Measurements from ENCODE around the gene RASSF1.

Gene RASSF1

DNA sequence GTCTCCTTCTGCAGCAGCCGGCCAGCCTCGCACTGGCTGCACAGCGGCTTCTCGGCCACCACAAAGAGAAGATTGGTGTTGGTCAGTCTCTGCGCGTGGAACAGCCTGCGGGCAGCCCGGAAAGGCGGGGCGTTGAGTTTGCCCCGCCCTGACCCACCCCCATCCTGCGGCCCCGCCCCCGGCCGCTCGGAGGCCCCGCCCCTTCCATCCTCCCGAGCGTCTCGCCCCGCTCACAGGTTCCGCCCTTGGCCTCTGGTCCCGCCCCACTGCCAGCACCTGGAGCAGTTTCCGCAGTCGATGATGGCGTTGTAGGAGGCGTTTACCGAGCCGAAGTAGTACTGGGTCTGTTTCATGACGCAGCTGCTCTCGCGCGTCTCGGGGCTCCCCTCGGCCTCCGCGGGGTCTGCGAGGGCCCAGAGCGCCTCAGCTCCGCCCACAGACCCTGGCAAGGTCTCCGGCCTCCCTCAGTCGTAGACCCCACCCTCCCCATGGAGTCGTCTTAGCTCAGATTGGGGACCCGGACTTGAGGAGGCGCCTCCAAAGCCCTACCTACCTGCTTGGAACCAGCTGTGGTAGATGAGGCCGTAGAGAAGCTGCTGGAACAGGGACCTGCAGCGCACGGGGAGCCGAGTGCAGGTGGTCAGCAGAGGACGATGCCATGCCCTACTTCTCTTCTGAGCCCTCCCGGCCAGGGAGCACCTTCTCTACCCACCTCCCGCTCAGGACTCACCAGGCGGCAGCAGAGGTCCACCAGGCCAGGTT lies 24.6 kb upstream of the RASSF1 start:
- DNase-seq, result peak; percentile 65

DNA sequence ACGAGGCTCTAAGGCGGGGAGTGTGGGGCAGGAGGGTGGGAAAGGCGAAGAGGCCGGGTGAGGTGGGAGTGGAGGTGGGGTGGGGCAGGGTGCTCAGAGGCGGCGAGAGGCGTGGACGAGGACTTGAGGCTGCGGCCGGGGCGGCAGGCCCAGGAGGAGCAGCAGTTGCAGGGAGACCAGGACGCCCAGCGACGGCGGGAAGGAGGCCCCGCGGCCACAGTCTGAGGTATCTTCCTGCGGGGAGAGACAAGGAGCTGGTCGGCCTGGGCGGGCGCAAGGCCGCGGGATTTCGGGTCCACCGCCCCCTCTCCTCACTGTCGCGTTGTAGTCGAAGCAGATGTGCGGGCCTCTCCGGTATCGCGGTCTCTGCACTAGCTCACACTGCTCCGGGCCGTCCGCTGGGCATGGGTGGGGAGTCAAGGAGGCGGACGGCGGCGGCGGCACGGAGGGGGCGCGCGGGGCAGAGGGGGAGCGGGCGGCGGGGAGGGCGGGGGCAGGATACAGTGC lies 24.0 kb upstream of the RASSF1 start:
- DNase-seq, result no peak

DNA sequence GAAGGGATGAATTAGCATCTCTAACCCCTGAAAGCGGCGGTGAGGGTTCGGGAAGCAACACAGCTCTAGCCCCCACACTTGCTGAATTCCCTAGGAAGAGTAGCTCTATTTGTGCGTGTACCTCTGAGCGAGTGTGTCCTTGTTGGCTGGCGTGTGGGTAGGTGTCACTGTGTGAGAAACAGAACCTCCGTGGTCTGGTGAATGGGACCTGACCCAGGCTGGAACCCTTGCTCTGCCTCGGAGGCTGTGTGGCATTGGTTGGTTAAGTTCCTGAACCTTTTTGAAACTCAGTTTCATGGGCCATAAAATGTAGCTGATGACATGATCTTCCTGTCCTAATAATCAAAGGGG lies 19.1 kb upstream of the RASSF1 start:
- no peak for DNase-seq

DNA sequence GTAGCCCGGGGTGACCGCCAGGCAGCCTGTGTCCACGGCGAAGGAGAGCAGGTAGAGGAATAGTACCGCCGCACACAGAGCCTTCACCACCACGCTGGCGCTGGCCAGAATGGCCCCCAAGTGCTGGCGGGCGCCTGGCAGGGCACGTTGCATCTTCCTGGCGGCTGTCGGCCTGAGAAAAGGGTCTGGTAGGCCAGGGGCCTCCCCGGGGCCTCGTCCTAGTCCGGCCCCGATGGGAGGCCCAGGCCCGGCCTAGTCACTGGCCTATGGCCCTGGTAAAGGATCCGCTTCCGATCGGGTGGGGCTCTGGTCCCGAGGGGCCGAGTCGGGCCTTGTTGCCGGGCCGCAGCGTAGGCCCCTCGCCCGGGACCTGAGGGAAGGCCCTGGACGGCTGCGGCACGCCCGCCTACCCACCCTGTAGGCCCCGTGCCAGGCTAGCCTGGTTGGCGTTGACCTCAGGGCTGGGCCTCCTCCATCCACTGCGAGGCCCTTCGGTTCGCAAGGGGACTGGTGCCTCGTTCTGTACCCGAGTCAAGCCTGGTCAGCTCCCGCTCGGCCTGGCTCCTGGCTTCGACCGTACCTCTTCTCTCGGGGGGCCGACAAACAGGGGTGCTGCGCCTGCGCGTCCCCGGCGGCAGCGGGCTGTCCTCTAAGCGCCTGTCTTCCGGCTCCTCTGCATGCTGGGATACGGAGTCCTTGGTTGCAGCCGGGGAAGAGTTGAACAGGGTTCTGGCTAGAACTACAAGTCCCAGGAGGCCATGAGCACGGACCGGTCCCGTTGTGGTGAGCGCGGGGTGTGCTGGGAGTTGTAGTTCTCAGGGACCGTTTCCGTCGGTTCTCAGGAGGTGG lies 18.5 kb upstream of the RASSF1 start, which contains the start of gene TMEM115:
Gene TMEM115 (minus strand): TSS at position 611 of the 849 bp plus-strand sequence. CDS start 458 bp downstream, at position 153.
- peak; percentile 72 for DNase-seq

DNA sequence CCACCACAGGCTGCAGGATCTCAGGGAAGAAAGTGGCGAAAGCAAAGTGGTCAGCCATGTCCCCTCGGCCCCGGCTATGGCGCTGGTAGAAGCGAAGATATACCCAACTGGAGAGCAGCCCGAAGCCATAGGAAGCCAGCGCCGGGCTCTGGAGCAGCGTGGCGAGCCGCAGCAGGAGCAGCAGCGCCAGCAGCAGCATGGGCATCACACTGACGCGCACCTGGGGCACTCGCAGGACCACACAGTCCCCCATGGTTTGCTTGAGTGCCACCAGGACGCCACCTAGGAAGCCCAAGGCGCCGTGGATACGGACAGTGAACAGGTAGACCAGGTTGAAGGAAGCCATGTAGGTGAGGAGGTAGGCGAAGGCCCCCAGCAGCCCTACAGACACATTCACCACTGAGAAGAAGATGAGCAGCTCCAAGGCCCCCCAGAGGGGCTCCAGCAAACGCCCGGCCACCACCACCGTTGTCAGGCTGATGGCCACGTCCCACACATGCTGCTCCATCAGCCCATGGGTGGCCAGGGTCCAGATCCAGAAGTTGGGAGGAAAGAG lies 17.8 kb upstream of the RASSF1 start:
- DNase-seq, result no peak

DNA sequence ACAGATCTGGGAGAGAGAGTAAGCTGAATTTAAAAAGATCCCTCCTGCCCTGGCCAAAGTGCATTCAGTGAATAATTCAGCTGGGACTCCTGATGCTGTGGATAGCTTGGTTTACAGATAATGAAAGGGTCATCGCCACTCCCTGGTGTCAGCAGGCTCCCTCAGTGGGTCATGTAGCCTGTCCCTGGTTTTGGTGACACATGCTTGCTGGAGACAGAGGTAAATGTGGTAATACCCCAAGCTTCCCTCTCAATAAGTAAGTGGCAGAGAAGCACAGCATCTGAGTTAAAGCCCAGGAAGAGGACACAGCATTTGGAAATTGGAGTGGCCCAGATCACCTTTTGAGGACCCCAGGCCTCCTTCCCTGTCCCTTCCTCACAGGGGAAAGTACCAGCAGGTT lies 16.8 kb upstream of the RASSF1 start:
- DNase-seq, result no peak

DNA sequence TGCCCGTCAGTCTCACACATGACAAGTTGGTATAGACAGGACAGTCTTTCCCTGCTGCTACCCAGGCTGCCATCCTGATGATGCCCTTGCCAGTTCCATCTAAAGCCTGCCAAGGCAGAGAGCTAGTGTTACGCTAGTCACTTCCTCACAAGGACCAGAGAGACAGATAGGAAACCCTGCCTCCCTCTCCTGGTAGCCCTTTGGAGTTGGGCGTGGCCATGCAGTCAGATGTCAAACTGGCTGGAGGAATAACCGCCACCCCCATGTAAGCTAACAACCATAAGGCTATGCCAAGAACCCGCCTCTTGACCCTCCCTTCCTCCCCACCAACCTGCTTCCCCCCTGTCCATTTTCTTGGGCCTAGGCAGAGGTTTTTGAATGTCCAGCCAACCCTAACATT lies 15.9 kb upstream of the RASSF1 start:
- DNase-seq, result no peak

DNA sequence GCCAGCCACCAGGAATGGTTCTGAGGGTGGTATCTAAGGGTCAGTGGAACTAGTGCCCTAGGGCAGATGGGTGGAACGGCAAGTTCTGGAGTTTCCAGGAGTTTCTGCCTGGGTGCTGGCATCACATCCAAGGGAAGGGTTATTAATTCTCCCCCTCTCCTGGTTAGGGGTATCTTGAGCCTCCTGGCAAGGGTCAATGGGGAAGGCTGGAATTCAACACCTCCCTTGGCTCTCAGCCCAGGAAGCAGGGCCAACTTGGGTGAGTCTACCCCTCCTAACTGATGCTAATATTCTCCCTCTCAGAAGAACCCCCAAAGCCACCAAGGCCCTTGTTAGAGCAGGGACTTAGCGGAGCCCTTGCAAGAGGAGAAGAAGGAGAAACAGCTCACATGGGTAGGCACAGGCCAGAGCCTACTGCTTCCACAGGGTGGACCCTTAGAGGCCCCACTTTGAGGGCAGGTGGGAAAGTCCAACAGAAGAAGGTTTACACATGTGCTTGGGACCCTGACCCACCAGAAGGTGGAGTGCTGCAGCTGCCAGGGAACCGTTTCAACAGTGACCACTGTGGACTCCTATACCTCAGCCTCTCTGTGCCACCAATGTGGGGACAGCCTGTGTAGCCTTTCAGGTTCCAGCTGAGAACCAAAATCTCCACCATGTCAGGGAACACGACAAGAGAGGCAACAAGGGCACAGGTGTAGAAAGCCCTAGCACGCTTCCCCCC lies 15.4 kb upstream of the RASSF1 start:
- no peak for DNase-seq

DNA sequence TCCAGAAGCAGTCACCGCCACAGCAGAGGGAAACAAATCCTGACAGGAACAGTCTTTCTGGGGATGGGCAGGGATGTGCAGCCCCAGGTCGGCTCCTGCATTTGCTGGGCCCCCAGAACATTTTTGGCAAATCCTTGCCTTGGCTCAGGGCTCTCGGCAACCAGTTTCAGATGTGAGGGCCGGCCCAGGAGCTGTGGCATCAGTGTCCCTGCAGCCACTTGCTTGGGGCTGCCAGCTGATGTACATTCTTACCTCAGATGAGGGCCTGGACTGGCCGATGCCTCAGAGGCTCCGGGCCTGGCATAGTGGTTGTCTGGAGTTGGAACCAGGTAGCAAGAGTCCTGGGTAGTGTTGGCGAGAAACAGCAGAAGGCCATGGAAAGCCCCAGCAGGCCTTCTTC lies 14.2 kb upstream of the RASSF1 start:
- DNase-seq, result no peak

DNA sequence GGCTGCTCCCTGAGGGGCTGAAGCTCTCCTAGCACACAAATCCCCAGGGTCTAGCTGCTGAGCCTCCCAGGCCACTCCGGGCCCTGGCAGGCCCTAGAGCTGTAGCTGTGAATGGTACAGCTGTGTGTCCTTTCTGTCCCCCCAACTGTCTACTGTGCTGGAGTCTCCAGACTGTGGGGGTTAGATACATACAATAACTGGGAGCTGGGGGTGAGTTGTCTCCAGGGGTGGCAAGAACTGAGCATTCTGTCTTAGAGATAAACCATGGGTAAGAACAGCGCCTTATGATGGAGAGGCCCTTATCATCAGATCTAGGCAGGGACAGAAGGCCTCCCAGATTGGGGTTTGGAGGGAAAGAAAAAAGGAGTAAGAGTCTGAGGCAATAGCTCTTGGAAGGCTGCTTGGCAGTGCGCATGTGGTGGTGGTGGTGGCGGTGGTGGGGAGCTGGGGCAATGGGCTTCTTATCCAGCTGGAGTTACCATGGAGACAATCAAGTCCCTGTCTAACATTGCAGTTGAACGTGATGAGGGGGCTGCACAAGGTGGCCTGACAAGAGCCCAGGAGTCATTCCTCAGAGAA lies 13.6 kb upstream of the RASSF1 start:
- DNase-seq, result no peak

DNA sequence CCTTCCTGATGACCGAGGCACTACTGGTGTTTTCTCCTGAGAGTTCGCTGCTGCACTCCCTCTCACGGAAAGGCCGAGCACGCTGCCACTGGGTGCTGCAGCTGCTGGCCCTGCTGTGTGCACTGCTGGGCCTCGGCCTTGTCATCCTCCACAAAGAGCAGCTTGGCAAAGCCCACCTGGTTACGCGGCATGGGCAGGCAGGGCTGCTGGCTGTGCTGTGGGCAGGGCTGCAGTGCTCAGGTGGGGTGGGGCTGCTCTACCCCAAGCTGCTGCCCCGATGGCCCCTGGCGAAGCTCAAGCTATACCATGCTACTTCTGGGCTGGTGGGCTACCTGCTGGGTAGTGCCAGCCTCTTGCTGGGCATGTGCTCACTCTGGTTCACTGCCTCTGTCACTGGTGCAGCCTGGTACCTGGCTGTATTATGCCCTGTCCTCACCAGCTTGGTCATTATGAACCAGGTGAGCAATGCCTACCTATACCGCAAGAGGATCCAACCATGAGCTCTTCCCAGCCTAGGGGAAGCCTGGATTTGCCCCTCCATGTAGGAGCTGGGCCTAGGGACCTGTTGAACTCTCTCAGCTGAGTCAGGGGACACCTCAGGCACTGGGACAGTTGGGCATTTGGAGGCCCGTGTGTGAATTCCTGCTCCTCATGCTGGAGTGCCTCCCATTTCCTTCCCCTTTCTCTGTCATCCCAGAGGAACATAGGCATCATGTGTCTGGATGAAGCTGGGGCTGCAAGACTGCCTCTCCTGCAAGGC lies 12.8 kb upstream of the RASSF1 start:
- no peak for DNase-seq

DNA sequence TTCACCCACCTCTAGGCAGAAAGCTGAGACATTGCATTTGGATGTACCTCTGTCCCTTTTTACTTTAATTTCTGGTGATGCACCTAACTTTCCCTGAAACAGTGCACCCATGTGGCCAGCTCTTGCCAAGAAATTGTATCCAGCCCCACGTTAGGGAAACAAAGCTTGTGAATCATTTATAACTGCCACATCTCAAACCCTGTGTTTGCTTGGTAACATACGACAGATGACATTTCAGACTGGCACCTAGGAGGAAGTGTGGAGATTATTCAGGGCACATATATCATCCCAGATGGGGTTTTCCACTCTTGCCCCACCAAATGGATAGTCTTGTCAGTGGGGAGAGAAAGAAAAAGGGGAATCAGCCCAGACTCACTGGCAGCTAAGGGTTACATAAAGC lies 12.1 kb upstream of the RASSF1 start:
- DNase-seq, result no peak

DNA sequence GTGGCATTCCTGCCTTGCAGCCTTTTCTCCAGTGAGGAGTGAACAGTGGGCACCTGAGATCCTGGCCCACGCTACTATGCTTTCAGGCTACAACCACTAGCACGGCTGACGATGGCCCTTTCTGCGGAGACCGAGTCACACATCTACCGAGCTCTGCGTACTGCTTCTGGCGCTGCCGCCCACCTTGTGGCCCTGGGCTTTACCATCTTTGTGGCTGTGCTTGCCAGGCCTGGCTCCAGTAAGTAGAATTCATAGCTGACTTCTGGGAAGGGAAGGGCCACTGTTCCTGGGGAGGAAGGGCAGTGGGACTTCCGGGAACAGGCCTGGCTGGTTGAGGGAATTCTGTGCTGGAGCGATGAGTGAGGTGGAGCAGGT lies 10.7 kb upstream of the RASSF1 start:
- DNase-seq, result no peak

DNA sequence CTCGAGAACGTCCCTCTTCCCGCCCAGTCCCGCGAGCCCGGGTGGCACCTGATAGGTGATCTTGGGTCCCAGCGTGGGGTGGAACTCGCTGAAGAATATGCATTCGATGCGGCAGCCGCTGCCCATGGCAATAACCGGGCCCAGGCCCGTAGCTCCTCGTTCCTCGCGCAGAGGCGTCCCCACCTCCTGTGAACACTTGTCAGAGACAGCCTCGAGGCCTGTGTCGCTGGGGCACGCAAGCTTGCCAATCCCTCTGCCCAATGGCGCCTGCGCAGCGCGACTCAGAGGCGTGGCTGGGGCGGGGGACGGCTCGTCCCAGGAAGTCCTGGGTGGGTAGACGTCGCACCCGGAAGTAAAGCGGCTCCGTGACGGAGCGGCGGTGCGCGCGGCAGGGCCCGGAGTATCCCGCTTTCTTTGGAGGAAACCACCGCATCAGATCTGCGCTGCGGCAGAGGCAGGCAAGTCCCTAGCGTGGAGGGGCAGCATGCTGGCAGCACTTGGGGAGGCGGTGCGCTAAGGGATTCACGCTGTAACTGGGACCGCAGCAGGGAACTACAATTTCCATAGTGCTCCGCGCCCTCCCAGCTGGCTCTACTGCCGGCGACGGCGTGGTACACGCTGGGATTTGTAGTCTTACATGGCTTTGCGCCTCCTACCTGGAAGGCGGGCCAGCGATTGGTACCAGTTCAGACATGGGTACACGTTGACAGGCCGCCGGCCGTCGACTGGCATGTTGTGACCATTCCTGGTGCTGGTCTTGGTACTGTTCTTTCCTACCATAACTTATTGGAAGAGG lies 10.1 kb upstream of the RASSF1 start, which contains the start of the genes CYB561D2 and NPRL2:
Gene CYB561D2 (plus strand): TSS at position 336 of the 796 bp plus-strand sequence. CDS start 572 bp downstream, outside the sequence.
Gene NPRL2 (minus strand): TSS at position 249 of the 796 bp plus-strand sequence. CDS start 123 bp downstream, at position 126.
- peak; percentile 71 for DNase-seq

DNA sequence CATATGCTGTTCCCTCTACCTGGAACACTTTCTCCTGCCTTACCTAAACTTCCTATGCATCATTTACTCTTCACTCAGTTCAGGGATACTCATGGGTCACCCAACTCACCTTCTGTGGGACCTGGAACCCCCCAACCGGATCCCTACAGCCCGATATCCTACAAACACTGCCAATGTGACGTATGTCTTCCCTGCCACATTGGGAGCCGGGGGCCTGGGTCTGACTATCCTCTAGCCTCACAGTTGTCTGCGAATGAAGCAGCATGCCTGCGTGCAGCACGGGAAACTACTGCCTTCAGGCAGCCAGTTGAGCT lies 9.5 kb upstream of the RASSF1 start:
- DNase-seq, result no peak

DNA sequence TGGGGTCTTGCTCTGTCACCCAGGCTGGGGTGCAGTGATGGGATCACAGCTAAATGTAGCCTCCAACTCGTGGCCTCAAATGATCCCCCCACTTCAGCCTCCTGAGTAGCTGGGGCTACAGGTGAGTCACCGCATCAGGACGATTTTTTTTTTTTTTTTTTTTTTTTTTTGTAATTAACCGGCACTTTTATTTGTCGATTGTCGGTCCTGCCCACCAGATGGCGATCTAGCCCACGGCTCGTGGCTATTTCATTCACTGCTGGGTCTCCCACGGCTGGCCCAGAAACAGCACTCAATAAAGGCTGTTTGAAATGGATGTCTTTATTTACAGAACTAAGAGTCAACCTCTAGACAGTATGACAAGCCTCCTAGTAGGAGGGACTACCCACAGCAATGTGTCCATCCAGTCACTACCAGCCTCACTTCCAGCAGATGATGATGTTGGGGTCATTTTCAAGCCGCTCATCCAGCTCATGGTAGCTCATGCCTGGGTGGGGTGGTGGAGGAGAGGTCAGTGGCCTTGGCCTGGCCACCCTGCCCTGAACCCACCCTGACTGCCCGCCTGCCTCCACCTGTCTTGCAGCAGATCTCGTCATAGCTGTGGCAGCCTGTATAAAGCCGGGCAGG lies 6.7 kb upstream of the RASSF1 start:
- peak; percentile 50 for DNase-seq

DNA sequence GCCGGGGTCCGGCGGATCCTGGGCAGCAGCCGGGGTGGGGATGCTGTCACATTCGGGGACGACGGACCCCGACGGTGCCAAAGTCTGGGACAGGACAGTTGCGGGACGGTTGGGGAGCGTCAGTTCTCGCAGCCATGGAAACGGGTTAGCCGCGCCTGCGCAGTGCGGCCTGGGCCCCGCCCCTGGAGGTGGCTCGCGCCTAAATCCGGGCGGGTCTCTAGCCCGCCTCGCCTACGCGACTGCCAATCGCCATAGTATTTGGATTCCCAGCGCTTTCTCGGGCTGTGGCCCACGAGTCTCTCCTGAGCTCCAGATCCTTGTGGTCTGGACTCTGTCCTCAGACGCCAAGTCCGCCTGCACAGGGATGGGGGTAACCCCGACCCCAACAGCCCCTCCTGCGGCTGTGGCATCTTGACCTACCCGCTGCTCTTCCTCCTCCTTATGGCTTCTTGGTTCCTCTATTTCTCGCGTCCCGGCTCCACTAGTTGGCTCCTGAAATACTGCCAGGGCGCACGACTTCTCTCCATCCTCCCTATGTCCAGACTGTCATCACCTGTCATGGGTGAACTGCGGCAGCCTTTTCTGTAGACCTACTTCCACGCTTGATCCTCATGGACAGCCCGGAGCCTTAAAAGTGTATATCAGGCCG lies 5.1 kb upstream of the RASSF1 start, which contains the start of gene ZMYND10:
Gene ZMYND10 (minus strand): TSS at position 147 of the 649 bp plus-strand sequence. CDS start 153 bp downstream, outside the sequence.
- DNase-seq, result no peak

DNA sequence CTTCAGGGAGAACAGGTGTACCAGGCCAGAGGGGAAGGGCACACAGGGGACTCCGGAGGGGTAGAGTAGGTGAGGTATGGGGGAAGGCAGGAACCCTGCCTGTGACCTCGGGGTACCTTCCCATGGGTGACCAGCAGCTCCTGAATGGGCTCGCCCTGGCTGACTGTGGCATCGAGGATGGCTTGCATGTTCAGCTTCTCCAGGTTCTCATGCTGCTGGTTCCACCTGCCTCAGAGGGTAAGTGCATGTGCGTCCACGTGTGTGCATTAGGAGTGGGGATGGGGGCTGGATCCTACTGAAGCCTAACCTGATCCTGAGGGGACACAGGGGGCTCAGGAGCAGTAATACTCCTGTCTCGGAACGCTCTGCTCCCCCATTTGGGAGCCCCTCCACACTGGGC lies 4.4 kb upstream of the RASSF1 start:
- no peak for DNase-seq

DNA sequence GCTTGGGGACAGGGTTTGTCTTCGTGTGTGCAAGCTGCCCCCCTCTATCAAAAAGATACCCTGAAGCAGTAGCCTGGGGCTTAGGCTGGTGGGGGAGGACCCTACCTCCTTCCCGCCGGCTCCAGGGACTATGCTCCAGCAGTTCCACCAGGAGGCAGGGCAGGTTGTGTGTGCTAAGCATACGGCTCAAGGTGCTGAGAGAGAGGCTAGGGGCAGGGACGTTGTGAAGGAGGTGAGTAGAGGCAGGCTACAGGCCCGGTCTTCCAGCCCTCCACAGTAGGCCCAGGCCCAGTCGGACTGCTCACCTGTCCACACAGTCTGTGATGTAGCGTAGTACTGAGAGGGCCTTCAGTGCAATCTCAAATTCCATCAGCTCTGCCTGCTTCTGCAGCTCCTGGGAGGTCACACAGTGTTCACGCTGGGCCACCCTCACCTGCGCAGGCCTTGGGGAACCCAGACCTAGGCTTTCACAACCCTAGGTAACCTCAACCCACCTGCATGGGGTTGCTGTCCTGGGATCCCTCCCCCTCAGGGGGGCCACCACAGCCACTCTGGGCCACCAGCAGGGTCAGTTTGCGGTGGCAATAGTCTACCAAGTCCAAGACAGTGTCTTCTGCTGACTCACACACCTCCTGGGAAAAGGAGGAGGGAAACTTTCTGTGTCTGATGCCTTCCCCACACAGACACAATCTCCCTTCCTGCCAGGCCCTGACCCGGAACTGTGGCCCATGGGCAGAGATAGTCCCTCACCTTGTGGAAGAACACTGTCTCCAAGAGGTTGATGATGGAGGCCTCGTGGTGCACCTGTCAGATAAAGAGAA lies 2.4 kb upstream of the RASSF1 start:
- DNase-seq, result no peak
